CD4-positive, CD25-positive, alpha-beta regulatory T cell (primary cell): ENCODE results near the gene HSD17B7. TPM values are rescaled to one million over a fixed set of nuclear protein-coding genes. Genes with fewer than 3 reads are reported as not detected.

ENCODE experiments used
- ATAC-seq, 2 donors: fragments of 150-1000 bp; cut with Tn5 transposase; one replicate each; pipeline ENCODE4 v1.10.0; 2021; ENCODE audit warnings: low read depth in 2 of 2, moderate number of reproducible peaks in 2 of 2, moderate library complexity in 1 of 2
- DNase-seq, 3 donors: peaks; one replicate each; pipeline versions ENCODE4 v3.0.0 to v3.0.0-alpha.2; 2012 to 2022; ENCODE audit warnings: mixed read lengths in 1 of 3
- H3K27ac ChIP-seq: one replicate; pipeline ENCODE4 v1.7.0; 2013; ENCODE audit warnings: mild to moderate bottlenecking, low read length; ENCODE audit not compliant: insufficient read depth, poor library complexity, severe bottlenecking
- H3K27me3 ChIP-seq: one replicate; pipeline ENCODE4 v1.7.0; 2013; ENCODE audit warnings: low read length; ENCODE audit not compliant: control insufficient read depth, insufficient read depth
- H3K36me3 ChIP-seq: one replicate; pipeline ENCODE4 v1.7.0; 2013; ENCODE audit warnings: mild to moderate bottlenecking, low read length, moderate library complexity; ENCODE audit not compliant: control insufficient read depth, insufficient read depth
- H3K4me1 ChIP-seq: 2 replicates; pipeline ENCODE4 v1.7.0; 2013; ENCODE audit warnings: mild to moderate bottlenecking, low read length; ENCODE audit not compliant: insufficient read depth, control insufficient read depth, poor library complexity, severe bottlenecking
- H3K4me3 ChIP-seq: one replicate; pipeline ENCODE4 v1.7.0; 2013; ENCODE audit warnings: low read depth, mild to moderate bottlenecking, low read length, moderate library complexity
- H3K9me3 ChIP-seq, 2 experiments: 1 replicate in 1 of 2; 2 replicates in 1 of 2; pipeline ENCODE4 v1.7.0; 2013; ENCODE audit warnings: low read length in 2 of 2, mild to moderate bottlenecking in 1 of 2, moderate library complexity in 1 of 2; ENCODE audit not compliant: control insufficient read depth in 2 of 2
- H3K27ac Mint-ChIP-seq, 3 donors: one replicate each; pipeline ENCODE4 v1.8.0; 2020 to 2022; ENCODE audit warnings: mild to moderate bottlenecking in 3 of 3, mixed read lengths in 3 of 3, moderate library complexity in 2 of 3
- H3K27me3 Mint-ChIP-seq: one replicate; pipeline ENCODE4 v1.8.0; 2022; ENCODE audit warnings: mild to moderate bottlenecking, mixed read lengths
- H3K36me3 Mint-ChIP-seq: one replicate; pipeline ENCODE4 v1.8.0; 2020; ENCODE audit warnings: mixed read lengths
- H3K4me1 Mint-ChIP-seq, 4 donors: one replicate each; pipeline ENCODE4 v1.8.0; 2020 to 2022; ENCODE audit warnings: mixed read lengths in 4 of 4, mild to moderate bottlenecking in 1 of 4
- H3K4me3 Mint-ChIP-seq, 4 donors: one replicate each; pipeline ENCODE4 v1.8.0; 2020 to 2022; ENCODE audit warnings: mild to moderate bottlenecking in 4 of 4, mixed read lengths in 4 of 4, moderate library complexity in 3 of 4
- H3K9me3 Mint-ChIP-seq, 7 donors: one replicate each; pipeline ENCODE4 v1.8.0; 2020 to 2022; ENCODE audit warnings: mixed read lengths in 7 of 7, mild to moderate bottlenecking in 3 of 7, moderate library complexity in 2 of 7
- polyA plus RNA-seq, 4 donors: library from polyadenylated mRNA; unstranded; fragments of 300-500 nt; fragmentation: Illumina TruSeq; gene quantifications; one replicate each; pipeline ENCODE4 v1.2.3, GENCODE V29; 2021
- total RNA-seq: library from RNA; stranded (reverse); gene quantifications from one replicate; pipeline ENCODE4 v1.2.3, GENCODE V29; 2022

HSD17B7 gene
- total and polyA plus RNA-seq, 5 donors from 2014 or later, result 19.3 to 23.6 (median 21.5) TPM

DNA sequence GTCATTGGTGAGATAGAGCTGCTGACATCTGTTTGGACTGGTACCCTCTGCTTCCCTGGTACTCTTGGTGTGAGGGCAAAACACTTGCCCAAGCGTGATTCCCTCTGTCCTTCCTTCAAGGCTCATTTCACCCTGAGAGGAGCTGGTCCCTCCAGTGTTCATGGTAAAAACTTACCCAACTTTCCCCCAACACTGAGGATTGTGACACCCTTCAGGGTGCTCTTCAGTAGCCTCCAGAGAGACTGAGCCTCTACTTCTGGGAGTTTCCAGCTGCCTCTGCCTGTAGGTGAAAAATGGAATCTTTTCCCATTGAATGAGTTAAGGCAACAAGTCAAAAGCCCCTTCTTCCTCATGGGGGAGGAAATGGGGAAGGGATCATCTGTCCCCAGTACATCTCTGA, 60.8 kb downstream of the HSD17B7 start:
- Histone ChIP-seq H3K36me3 (no peaks in the 10 kb centered on the region), H3K4me1 (no peaks in the 10 kb centered on the region), H3K4me3 (no peak overlapping the region), H3K27me3 (peaks cover 3% of the 10 kb centered on the region), H3K27ac (no peak overlapping the region), H3K9me3 (no peaks in the 10 kb centered on the region)
- H3K27me3 Mint-ChIP-seq, result peaks cover 21% of the 10 kb centered on the region
- H3K9me3 Mint-ChIP-seq, result no peaks in the 10 kb centered on the region
- H3K27ac Mint-ChIP-seq, result no peak overlapping the region
- no peaks in the 10 kb centered on the region for H3K36me3 Mint-ChIP-seq
- no peaks in the 10 kb centered on the region for H3K4me1 Mint-ChIP-seq
- no peak for ATAC-seq
- H3K4me3 Mint-ChIP-seq, result no peak overlapping the region
- DNase-seq, result no peak

DNA sequence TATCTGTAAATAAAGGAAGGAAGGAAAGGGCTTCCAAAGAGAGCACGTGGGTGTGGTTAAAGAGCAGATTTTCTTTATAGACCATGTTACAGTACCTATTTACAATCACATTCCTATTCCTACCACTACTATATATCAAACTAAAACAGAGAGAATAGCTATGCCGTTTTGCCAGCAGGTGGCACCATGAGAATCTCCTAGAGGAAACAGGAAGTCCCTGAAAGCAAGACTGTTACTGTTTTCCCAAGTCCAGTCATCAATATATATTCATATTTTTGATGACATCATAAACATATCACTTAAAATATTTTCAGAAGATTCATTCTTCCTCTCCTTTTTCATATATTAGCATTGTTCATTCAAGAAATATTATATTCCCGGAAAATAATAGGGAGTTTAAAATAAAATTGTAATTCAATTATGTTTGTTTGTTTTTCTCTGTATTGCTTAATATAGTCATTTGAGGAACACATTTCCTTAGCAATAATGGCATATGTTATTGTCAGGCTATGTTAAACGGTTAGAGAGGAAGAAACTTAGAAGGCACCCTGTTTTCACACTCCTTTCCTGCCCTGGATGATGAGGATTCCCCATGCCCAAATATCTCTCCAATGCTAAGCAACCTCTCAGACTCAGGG, 63.9 kb downstream of the HSD17B7 start:
- Mint-ChIP-seq H3K27me3 (peaks cover 21% of the 10 kb centered on the region), H3K4me1 (no peaks in the 10 kb centered on the region), H3K4me3 (no peak overlapping the region), H3K36me3 (no peaks in the 10 kb centered on the region), H3K27ac (no peak overlapping the region), H3K9me3 (no peaks in the 10 kb centered on the region)
- H3K27ac ChIP-seq, result no peak overlapping the region
- DNase-seq (peak; percentile 21 to 62 (median 36)), ATAC-seq (no peak)
- H3K4me3 ChIP-seq, result no peak overlapping the region
- peaks cover 5% of the 10 kb centered on the region for H3K27me3 ChIP-seq
- no peaks in the 10 kb centered on the region for H3K36me3 ChIP-seq
- no peaks in the 10 kb centered on the region for H3K4me1 ChIP-seq
- no peaks in the 10 kb centered on the region for H3K9me3 ChIP-seq

DNA sequence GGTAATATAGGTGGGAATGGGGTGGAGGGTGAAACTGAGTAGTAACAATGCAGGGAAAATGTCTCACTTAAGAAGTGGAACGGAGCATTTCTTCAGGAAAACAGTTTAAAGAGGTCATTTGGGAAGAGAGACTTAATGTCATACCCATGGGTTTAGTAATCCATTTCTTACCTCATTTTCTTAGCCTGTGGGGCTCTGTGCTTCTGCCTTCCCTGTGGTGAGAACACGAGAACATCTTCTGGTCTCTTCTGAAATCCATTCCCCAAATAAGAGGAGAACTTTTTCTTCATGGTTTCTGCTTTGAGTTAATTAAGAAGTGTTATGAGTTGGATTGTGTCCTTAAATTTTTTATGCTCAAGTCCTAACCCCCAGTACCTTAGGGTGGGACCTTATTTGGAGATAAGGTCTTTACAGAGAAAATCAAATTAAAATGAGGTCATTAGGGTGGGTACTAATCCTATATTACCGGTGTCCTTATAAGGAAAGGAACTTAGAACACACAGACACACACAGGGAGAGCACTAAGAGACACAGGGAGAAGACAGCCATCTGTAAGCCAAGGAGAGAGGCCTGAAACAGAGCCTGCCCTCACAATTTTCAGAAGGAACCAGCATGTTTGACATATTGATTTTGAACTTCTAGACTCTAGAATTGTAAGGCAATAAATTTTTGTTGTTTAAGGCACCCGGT, 65.1 kb downstream of the HSD17B7 start:
- Histone ChIP-seq H3K9me3 (no peaks in the 10 kb centered on the region), H3K36me3 (no peaks in the 10 kb centered on the region), H3K4me1 (no peaks in the 10 kb centered on the region), H3K27me3 (peaks cover 5% of the 10 kb centered on the region), H3K4me3 (no peak overlapping the region), H3K27ac (no peak overlapping the region)
- H3K36me3 Mint-ChIP-seq, result no peaks in the 10 kb centered on the region
- H3K27ac Mint-ChIP-seq, result no peak overlapping the region
- H3K9me3 Mint-ChIP-seq, result no peaks in the 10 kb centered on the region
- no peak for ATAC-seq
- DNase-seq, result no peak
- no peaks in the 10 kb centered on the region for H3K4me1 Mint-ChIP-seq
- peaks cover 15% of the 10 kb centered on the region for H3K27me3 Mint-ChIP-seq
- H3K4me3 Mint-ChIP-seq, result no peak overlapping the region

DNA sequence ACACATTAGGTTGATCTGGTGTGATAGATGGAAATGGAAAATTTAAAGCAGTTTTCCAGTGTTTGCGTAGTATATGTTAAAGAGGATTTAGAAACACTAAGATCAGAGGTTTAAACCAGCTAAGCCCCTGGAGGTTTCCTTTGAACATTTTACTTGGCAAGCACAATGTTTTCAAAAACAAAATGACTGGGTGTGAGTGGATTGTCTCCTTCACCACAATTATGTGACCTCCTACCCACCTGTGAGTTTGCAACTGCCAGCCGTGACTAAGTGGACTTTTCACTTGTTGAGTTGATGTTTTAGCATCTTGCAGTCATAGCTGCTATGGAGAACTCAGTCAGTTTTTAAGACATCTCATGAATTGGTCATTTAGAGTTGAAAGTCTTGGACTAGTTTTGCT, 65.8 kb downstream of the HSD17B7 start:
- DNase-seq, result no peak

DNA sequence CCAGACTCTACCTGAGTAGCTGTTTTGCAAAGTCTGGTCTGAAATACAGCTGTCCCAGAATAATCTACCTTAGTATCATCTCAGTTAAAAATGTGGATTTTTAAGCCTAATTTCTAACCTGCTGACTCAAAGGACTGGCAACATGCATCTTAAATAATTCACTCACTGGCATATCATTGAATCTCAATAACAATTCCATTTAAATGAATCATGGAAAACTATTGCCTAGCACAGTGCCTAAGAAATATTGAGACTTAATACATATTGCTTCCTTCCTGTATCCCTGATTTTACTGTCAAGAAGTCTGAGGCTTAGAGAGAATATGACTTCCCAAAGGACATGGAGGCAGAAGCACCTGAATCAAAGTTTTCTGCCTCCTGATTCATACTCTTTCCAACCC, 67.3 kb downstream of the HSD17B7 start:
- no peak for DNase-seq
- Histone ChIP-seq H3K4me3 (no peak overlapping the region), H3K4me1 (no peaks in the 10 kb centered on the region), H3K36me3 (no peaks in the 10 kb centered on the region), H3K27ac (no peak overlapping the region), H3K27me3 (peaks cover 5% of the 10 kb centered on the region), H3K9me3 (no peaks in the 10 kb centered on the region)
- no peaks in the 10 kb centered on the region for H3K9me3 Mint-ChIP-seq
- no peaks in the 10 kb centered on the region for H3K36me3 Mint-ChIP-seq
- no peak for ATAC-seq
- H3K27ac Mint-ChIP-seq, result no peak overlapping the region
- no peak overlapping the region for H3K4me3 Mint-ChIP-seq
- H3K27me3 Mint-ChIP-seq, result peaks cover 26% of the 10 kb centered on the region
- H3K4me1 Mint-ChIP-seq, result no peaks in the 10 kb centered on the region

More for the DNA sequence above, 65.8 kb downstream of the HSD17B7 start:
- no peaks in the 10 kb centered on the region for H3K4me1 ChIP-seq
- H3K36me3 Mint-ChIP-seq, result no peaks in the 10 kb centered on the region
- no peak overlapping the region for H3K4me3 Mint-ChIP-seq
- peaks cover 6% of the 10 kb centered on the region for H3K27me3 ChIP-seq
- H3K9me3 Mint-ChIP-seq, result no peaks in the 10 kb centered on the region
- no peak overlapping the region for H3K27ac ChIP-seq
- peaks cover 14% of the 10 kb centered on the region for H3K27me3 Mint-ChIP-seq
- no peak overlapping the region for H3K27ac Mint-ChIP-seq
- no peaks in the 10 kb centered on the region for H3K4me1 Mint-ChIP-seq
- H3K36me3 ChIP-seq, result no peaks in the 10 kb centered on the region
- no peak for ATAC-seq
- H3K9me3 ChIP-seq, result no peaks in the 10 kb centered on the region
- H3K4me3 ChIP-seq, result no peak overlapping the region

DNA sequence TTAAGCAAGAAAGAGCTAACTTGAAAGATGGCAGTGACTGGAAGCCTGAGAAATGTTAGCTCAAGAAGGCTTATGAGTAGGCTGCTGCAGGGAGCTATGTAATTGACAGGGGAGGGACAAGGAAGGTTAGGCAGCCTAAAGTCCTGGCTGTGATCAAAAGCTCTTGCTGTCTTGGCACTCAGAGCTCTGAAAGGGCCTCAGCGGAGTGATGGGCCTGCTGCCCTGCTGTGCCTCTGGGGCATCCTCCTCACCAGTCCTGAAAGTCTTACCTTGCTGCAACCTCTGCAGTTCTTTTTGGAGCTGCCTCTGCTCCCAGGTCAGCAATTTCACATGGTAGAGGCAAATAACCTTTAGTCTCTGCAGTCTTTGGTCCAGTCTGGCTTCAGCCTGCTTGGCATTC, 68.7 kb downstream of the HSD17B7 start:
- no peak overlapping the region for H3K4me3 Mint-ChIP-seq
- H3K4me1 Mint-ChIP-seq, result no peaks in the 10 kb centered on the region
- DNase-seq (no peak), ATAC-seq (no peak)
- Histone ChIP-seq H3K36me3 (no peaks in the 10 kb centered on the region), H3K4me3 (no peak overlapping the region), H3K9me3 (no peaks in the 10 kb centered on the region), H3K27me3 (peaks cover 6% of the 10 kb centered on the region), H3K27ac (no peak overlapping the region), H3K4me1 (no peaks in the 10 kb centered on the region)
- H3K27me3 Mint-ChIP-seq, result peaks cover 27% of the 10 kb centered on the region
- H3K36me3 Mint-ChIP-seq, result no peaks in the 10 kb centered on the region
- peaks cover 0 to 3% (median 0%) of the 10 kb centered on the region in 7 donors for H3K9me3 Mint-ChIP-seq
- no peak overlapping the region for H3K27ac Mint-ChIP-seq

DNA sequence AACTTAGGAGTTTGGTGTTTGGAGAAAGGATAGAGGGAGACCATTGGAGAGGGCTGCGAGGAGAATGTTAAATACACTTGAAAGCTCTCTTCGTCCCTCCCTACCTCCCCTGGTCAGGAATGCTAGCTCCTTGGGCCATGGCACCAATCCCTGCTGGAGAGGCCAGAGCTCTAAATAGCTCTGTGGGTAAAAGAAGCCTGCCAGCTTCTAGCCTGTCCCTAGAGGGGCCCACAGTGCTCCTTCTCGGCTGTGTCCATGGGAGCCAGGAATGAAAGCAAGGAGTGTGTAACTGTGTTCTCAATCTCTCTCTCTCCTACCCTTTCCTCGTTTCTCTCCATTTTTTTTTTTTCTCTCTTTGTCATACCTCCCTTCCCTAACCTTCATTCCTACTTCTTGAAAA, 70.6 kb downstream of the HSD17B7 start, which contains the start of gene CCDC190:
Gene CCDC190 (minus strand): TSS at position 75 of the 400 bp plus-strand sequence. CDS start 1,529 bp downstream, outside the sequence.
- Mint-ChIP-seq H3K4me1 (no peaks in the 10 kb centered on the region), H3K4me3 (no peak within 1 kb of the TSS), H3K36me3 (no peaks in the 10 kb centered on the region), H3K9me3 (peaks cover 0 to 3% (median 0%) of the 10 kb centered on the region in 7 donors), H3K27ac (no peak within 1 kb of the TSS), H3K27me3 (peaks cover 23% of the 10 kb centered on the region)
- ATAC-seq (no peak), DNase-seq (no peak)
- Histone ChIP-seq H3K36me3 (no peaks in the 10 kb centered on the region), H3K9me3 (no peaks in the 10 kb centered on the region), H3K27me3 (peaks cover 6% of the 10 kb centered on the region), H3K27ac (no peak within 1 kb of the TSS), H3K4me3 (no peak within 1 kb of the TSS), H3K4me1 (no peaks in the 10 kb centered on the region)

DNA sequence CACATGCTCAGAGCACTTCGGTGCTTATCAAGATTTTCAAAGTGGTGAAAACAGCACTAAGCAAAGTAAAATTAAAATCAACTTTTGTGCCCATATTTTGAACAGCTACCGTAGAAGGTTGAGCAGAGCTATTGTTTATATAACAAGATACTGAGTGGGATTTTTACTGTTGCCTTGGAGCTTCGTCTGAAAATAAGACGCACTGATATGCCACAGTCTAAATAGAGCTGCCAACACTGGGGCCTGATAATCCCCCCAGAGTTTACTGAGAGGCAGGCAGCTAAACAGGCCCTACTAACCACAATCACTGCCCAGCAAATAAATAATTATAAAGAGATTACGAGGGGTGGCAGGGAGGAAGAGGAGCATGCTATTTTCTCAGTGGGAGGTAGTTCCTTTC, 71.1 kb downstream of the HSD17B7 start:
- ATAC-seq, result no peak
- H3K27me3 Mint-ChIP-seq, result peaks cover 23% of the 10 kb centered on the region

More for the DNA sequence above, 71.1 kb downstream of the HSD17B7 start:
- Mint-ChIP-seq H3K36me3 (no peaks in the 10 kb centered on the region), H3K4me1 (no peaks in the 10 kb centered on the region), H3K27ac (no peak overlapping the region), H3K4me3 (no peak overlapping the region), H3K9me3 (peaks cover 0 to 3% (median 0%) of the 10 kb centered on the region in 7 donors)
- Histone ChIP-seq H3K9me3 (no peaks in the 10 kb centered on the region), H3K27ac (no peak overlapping the region), H3K4me3 (no peak overlapping the region), H3K36me3 (no peaks in the 10 kb centered on the region), H3K4me1 (no peaks in the 10 kb centered on the region), H3K27me3 (peaks cover 6% of the 10 kb centered on the region)
- DNase-seq, result no peak
